C4-2B (cell line): Measurements from ENCODE around the gene PORCN.

Experiments
- ZFX ChIP-seq: fragments of 450-650 bp; IDR thresholded peaks from 2 replicates; pipeline ENCODE4 v1.6.1; 2017
- TF ChIP-seq, protein P1 (sequence below): fragments of 450-650 bp; conservative IDR thresholded peaks from 2 replicates; pipeline ENCODE4 v1.5.1; 2017; ENCODE audit warnings: mild to moderate bottlenecking

DNA sequence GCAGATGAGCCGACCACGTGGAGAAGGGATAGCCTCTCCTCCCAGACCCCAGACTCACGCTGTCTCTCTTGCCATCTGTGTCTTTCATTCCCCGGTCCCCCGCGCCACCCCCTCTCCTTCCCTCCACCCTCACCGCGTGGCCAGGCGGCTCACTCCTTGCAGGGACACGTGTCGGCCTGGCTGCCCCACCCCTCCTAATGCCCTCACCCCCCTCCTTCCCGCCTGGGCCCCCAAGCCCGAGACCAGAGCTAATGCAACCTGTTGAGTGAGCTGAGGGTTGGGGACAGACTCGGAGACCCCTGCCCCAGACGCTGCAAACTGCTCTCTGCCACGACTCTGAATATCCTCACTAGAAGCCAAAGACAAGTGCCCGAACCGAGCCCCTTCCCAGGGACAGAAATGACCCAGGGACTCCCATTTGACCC, 40.5 kb upstream of the PORCN start:
- TF ChIP-seq, protein P1, sequence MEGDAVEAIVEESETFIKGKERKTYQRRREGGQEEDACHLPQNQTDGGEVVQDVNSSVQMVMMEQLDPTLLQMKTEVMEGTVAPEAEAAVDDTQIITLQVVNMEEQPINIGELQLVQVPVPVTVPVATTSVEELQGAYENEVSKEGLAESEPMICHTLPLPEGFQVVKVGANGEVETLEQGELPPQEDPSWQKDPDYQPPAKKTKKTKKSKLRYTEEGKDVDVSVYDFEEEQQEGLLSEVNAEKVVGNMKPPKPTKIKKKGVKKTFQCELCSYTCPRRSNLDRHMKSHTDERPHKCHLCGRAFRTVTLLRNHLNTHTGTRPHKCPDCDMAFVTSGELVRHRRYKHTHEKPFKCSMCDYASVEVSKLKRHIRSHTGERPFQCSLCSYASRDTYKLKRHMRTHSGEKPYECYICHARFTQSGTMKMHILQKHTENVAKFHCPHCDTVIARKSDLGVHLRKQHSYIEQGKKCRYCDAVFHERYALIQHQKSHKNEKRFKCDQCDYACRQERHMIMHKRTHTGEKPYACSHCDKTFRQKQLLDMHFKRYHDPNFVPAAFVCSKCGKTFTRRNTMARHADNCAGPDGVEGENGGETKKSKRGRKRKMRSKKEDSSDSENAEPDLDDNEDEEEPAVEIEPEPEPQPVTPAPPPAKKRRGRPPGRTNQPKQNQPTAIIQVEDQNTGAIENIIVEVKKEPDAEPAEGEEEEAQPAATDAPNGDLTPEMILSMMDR: no peak
- TF ChIP-seq ZFX: no peak
